Measurements from ENCODE around the gene ATP8A2. TPM values are rescaled to one million over a fixed set of nuclear protein-coding genes. Genes with fewer than 3 reads are reported as not detected.
"Not testable (repeated sequence)": the region's sequence is repeated elsewhere in the genome, so short reads cannot be mapped to it uniquely, and the experiment has no call there.

The ATP8A2 gene
- total RNA-seq, 2 donors from 2014 or later, result 1.6 to 2.9 TPM

DNA sequence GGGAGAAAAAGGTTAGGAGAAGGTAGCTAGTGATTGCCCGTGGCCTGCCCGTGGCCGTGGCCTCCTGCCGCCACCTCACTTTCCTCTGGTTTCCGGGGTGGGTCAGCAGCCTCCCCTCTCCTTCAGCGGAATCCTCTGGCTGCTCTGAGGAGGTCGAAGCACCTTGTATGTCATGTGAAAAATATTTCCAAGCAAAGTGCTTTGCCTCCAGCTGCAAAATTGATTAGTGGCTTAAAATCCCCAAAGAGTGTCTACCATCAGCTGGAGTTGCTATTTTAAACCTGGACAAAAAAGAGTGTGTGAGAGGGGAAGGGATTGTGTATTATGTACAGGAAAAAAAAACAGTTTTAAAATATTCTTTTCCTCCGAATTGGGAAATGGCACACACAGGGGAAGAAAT is 697.9 kb downstream of the ATP8A2 start:
- not testable (repeated sequence) for H3K27ac ChIP-seq (ENCODE audit: low read depth, low read length); H3K4me3 ChIP-seq (ENCODE audit: low read length); H3K9me3 Mint-ChIP-seq; H3K27me3 Mint-ChIP-seq (ENCODE audit: insufficient read depth); H3K27me3 ChIP-seq (ENCODE audit: control insufficient read depth, insufficient read depth, low read length, poor library complexity, severe bottlenecking); H3K36me3 ChIP-seq (ENCODE audit: control insufficient read depth, insufficient read depth, low read length); H3K9ac ChIP-seq (ENCODE audit: extremely low read depth, low read length, poor library complexity, severe bottlenecking); DNase-seq; H3K9me3 ChIP-seq (ENCODE audit: control insufficient read depth, low read length); H3K4me1 ChIP-seq (ENCODE audit: control insufficient read depth, insufficient read depth, low read length); H3K4me3 Mint-ChIP-seq; H3K27ac Mint-ChIP-seq; H3K4me1 Mint-ChIP-seq; H3K36me3 Mint-ChIP-seq (ENCODE audit: low read depth)
- 92 to 94% methylated on average over 3 to 7 of the region's 8 CpGs for WGBS, 2 experiments (ENCODE audit: insufficient coverage in 1 of 2, insufficient read length in 1 of 2)

DNA sequence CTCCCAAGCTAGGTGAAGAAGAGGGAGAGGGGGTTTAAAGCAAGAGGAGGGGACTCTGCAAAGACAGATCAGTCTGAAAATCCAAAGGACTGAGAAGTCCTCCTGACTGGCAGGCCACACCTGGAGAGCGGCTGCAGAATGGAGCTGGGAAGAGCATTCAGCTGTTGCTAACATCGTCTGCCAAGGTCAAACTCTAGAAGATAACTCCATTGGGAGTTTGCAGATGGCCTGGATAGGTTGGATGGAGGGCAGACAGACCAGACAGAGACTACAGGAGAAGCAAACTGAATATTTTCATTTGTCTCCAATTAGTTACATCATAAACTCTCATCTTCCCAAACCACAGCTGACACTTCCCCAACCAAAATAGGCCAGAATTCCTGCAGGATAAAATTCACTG is 699.9 kb downstream of the ATP8A2 start:
- Histone ChIP-seq H3K4me1 (ENCODE audit: control insufficient read depth, insufficient read depth, low read length) (no peaks in the 10 kb centered on the region), H3K9ac (ENCODE audit: extremely low read depth, low read length, poor library complexity, severe bottlenecking) (no peak overlapping the region), H3K4me3 (ENCODE audit: low read length) (no peak overlapping the region), H3K9me3 (ENCODE audit: control insufficient read depth, low read length) (no peaks in the 10 kb centered on the region), H3K27me3 (ENCODE audit: control insufficient read depth, insufficient read depth, low read length, poor library complexity, severe bottlenecking) (no peaks in the 10 kb centered on the region), H3K36me3 (ENCODE audit: control insufficient read depth, insufficient read depth, low read length) (no peaks in the 10 kb centered on the region), H3K27ac (ENCODE audit: low read depth, low read length) (no peak overlapping the region)
- Mint-ChIP-seq H3K27me3 (ENCODE audit: insufficient read depth) (peaks cover 2% of the 10 kb centered on the region), H3K9me3 (no peaks in the 10 kb centered on the region), H3K4me3 (no peak overlapping the region), H3K36me3 (ENCODE audit: low read depth) (no peaks in the 10 kb centered on the region), H3K27ac (no peak overlapping the region), H3K4me1 (peaks cover 5% of the 10 kb centered on the region)
- 90 to 96% methylated on average over 2 of the region's 2 CpGs for WGBS, 2 experiments (ENCODE audit: insufficient coverage in 1 of 2, insufficient read length in 1 of 2)
- TF ChIP-seq, protein P1, sequence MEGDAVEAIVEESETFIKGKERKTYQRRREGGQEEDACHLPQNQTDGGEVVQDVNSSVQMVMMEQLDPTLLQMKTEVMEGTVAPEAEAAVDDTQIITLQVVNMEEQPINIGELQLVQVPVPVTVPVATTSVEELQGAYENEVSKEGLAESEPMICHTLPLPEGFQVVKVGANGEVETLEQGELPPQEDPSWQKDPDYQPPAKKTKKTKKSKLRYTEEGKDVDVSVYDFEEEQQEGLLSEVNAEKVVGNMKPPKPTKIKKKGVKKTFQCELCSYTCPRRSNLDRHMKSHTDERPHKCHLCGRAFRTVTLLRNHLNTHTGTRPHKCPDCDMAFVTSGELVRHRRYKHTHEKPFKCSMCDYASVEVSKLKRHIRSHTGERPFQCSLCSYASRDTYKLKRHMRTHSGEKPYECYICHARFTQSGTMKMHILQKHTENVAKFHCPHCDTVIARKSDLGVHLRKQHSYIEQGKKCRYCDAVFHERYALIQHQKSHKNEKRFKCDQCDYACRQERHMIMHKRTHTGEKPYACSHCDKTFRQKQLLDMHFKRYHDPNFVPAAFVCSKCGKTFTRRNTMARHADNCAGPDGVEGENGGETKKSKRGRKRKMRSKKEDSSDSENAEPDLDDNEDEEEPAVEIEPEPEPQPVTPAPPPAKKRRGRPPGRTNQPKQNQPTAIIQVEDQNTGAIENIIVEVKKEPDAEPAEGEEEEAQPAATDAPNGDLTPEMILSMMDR (conservative IDR thresholded peaks at IDR 0.05), result no peak
- DNase-seq, result no peak

DNA sequence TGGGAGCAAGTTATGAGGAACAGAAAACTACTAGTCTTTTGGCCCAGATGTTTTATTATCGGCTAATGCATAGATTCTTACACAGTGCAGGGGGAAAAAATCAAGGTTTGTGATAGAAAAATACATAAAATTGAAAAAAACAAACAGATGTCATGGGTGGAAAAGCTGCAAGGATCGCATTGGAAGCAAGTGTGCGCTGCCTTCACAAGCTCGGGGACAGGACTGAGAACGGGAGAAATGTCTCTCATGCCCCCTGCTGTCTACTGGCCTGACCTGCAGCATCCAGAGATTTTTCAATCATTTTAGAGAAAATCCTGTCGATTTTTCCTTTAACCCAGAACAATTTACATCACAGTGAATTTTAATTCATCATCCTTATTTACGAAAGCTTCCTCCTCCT is 700.6 kb downstream of the ATP8A2 start:
- not testable (repeated sequence) for H3K27me3 ChIP-seq (ENCODE audit: control insufficient read depth, insufficient read depth, low read length, poor library complexity, severe bottlenecking); H3K27ac Mint-ChIP-seq; H3K27ac ChIP-seq (ENCODE audit: low read depth, low read length); H3K4me1 Mint-ChIP-seq; DNase-seq; H3K9me3 Mint-ChIP-seq; H3K9me3 ChIP-seq (ENCODE audit: control insufficient read depth, low read length); H3K4me3 Mint-ChIP-seq; H3K36me3 Mint-ChIP-seq (ENCODE audit: low read depth); H3K4me3 ChIP-seq (ENCODE audit: low read length); H3K36me3 ChIP-seq (ENCODE audit: control insufficient read depth, insufficient read depth, low read length); H3K27me3 Mint-ChIP-seq (ENCODE audit: insufficient read depth); H3K9ac ChIP-seq (ENCODE audit: extremely low read depth, low read length, poor library complexity, severe bottlenecking); H3K4me1 ChIP-seq (ENCODE audit: control insufficient read depth, insufficient read depth, low read length)
- TF ChIP-seq, protein P1 (conservative IDR thresholded peaks at IDR 0.05), result peak; percentile 27
- WGBS, 2 experiments (ENCODE audit: insufficient coverage in 1 of 2, insufficient read length in 1 of 2), result 24 to 44% methylated on average over 2 to 3 of the region's 7 CpGs

DNA sequence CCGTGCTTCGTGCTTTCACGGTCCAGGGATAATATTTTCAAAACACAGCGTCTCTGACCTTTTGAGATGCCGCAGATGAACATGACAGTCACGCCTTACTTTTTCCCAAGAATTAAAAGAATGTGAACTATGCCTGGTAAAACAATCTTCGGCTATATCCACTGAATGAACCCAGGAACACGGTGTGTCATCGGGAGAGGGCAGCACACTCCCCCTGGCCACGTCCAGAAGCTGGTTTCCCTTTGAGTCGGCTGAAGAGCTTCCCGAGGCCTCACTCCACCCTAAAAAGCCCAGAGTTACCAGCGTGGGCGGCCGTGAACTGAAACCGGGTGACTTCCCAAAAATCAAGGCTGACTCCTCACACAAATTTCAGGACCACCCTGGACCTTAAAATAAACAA is 702.9 kb downstream of the ATP8A2 start:
- DNase-seq, result no peak
- Mint-ChIP-seq H3K36me3 (ENCODE audit: low read depth) (no peaks in the 10 kb centered on the region), H3K4me3 (no peak overlapping the region)

More for the DNA sequence above, 702.9 kb downstream of the ATP8A2 start:
- no peak overlapping the region for H3K4me3 ChIP-seq (ENCODE audit: low read length)
- H3K9me3 Mint-ChIP-seq, result no peaks in the 10 kb centered on the region
- TF ChIP-seq, protein P1 (conservative IDR thresholded peaks at IDR 0.05), result no peak
- H3K4me1 Mint-ChIP-seq, result peaks cover 5% of the 10 kb centered on the region
- H3K9ac ChIP-seq (ENCODE audit: extremely low read depth, low read length, poor library complexity, severe bottlenecking), result no peak overlapping the region
- H3K27me3 ChIP-seq (ENCODE audit: control insufficient read depth, insufficient read depth, low read length, poor library complexity, severe bottlenecking), result no peaks in the 10 kb centered on the region
- no peaks in the 10 kb centered on the region for H3K36me3 ChIP-seq (ENCODE audit: control insufficient read depth, insufficient read depth, low read length)
- no peaks in the 10 kb centered on the region for H3K27me3 Mint-ChIP-seq (ENCODE audit: insufficient read depth)
- H3K27ac Mint-ChIP-seq, result no peak overlapping the region
- 79 to 80% methylated on average over 12 to 16 of the region's 16 CpGs for WGBS, 2 experiments (ENCODE audit: insufficient coverage in 1 of 2, insufficient read length in 1 of 2)
- no peaks in the 10 kb centered on the region for H3K9me3 ChIP-seq (ENCODE audit: control insufficient read depth, low read length)
- no peaks in the 10 kb centered on the region for H3K4me1 ChIP-seq (ENCODE audit: control insufficient read depth, insufficient read depth, low read length)
- H3K27ac ChIP-seq (ENCODE audit: low read depth, low read length), result no peak overlapping the region

All from endodermal cell (in vitro differentiated cells).